Measurements from ENCODE around the gene FGF14.

The FGF14 gene

DNA sequence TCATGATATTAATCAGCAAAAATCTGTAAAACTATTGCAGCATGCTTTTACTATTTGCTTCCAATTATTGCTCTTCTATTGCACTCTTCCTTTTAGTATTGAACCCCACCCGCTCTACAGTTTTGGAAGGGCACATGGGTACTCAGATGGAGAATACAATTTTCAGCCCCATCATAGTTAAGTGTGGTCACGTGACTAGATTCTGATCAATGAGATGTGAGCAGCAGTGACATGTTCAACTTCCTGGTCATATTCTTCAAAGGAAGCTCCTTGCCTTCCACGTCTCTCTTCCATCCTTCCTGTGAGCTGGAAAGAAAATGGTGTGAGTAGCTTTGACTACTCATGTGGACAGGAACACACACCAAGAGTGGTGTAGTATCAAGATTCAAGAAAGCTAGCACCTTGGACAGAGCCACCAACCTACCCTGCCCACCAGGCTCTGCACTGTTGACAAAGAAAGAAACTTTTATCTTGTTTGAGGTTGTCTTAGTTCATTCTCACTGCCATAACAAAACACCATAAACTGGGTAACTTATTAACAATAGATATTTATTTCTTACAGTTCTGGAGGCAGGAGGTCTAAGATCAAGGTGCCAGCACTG lies 3.8 kb upstream of the FGF14 start:
- Histone ChIP-seq H3K4me3 (ENCODE audit: low read depth, low read length) (no peak overlapping the region), H3K36me3 (replicated peaks) (no peaks in the 10 kb centered on the region), H3K27ac (no peak overlapping the region), H3K27me3 (replicated peaks) (peaks cover 7% of the 10 kb centered on the region)
- DNase-seq = peak; percentile 17
- in situ Hi-C loops (cut with HindIII; ENCODE audit: low pct_ligation_motif_present, low sequenced_read_pairs) = no loop called here
- TF ChIP-seq, protein P1, sequence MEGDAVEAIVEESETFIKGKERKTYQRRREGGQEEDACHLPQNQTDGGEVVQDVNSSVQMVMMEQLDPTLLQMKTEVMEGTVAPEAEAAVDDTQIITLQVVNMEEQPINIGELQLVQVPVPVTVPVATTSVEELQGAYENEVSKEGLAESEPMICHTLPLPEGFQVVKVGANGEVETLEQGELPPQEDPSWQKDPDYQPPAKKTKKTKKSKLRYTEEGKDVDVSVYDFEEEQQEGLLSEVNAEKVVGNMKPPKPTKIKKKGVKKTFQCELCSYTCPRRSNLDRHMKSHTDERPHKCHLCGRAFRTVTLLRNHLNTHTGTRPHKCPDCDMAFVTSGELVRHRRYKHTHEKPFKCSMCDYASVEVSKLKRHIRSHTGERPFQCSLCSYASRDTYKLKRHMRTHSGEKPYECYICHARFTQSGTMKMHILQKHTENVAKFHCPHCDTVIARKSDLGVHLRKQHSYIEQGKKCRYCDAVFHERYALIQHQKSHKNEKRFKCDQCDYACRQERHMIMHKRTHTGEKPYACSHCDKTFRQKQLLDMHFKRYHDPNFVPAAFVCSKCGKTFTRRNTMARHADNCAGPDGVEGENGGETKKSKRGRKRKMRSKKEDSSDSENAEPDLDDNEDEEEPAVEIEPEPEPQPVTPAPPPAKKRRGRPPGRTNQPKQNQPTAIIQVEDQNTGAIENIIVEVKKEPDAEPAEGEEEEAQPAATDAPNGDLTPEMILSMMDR (IDR thresholded peaks at IDR 0.05; ENCODE audit: low read depth, low read length, missing control alignments) = no peak

GRCh38 chr13:102402290-102402689 lies 442 bp upstream of the FGF14 start:
- Histone ChIP-seq H3K36me3 (replicated peaks) (no peaks in the 10 kb centered on the region), H3K27me3 (replicated peaks) (peaks cover 9% of the 10 kb centered on the region), H3K4me3 (ENCODE audit: low read depth, low read length) (peak overlapping the region; percentile 56), H3K27ac (no peak overlapping the region)
- in situ Hi-C loops (cut with HindIII; ENCODE audit: low pct_ligation_motif_present, low sequenced_read_pairs) = no loop called here
- TF ChIP-seq, protein P1 (IDR thresholded peaks at IDR 0.05; ENCODE audit: low read depth, low read length, missing control alignments) = peak; percentile 47
- no peak for DNase-seq

- no peak for DNase-seq
- Histone ChIP-seq H3K27me3 (replicated peaks) (peaks cover 9% of the 10 kb centered on the region), H3K27ac (no peak overlapping the region), H3K36me3 (replicated peaks) (no peaks in the 10 kb centered on the region), H3K4me3 (ENCODE audit: low read depth, low read length) (peak overlapping the region; percentile 56)
- TF ChIP-seq, protein P1 (IDR thresholded peaks at IDR 0.05; ENCODE audit: low read depth, low read length, missing control alignments) = no peak
- in situ Hi-C loops (cut with HindIII; ENCODE audit: low pct_ligation_motif_present, low sequenced_read_pairs) = no loop called here
Measured at GRCh38 chr13:102401265-102401664, 583 bp downstream of the FGF14 start.

- peak overlapping the region; percentile 56 for H3K4me3 ChIP-seq (ENCODE audit: low read depth, low read length)
- H3K27me3 ChIP-seq (replicated peaks) = peaks cover 9% of the 10 kb centered on the region
- H3K36me3 ChIP-seq (replicated peaks) = no peaks in the 10 kb centered on the region
- in situ Hi-C loops (cut with HindIII; ENCODE audit: low pct_ligation_motif_present, low sequenced_read_pairs) = no loop called here
- TF ChIP-seq, protein P1 (IDR thresholded peaks at IDR 0.05; ENCODE audit: low read depth, low read length, missing control alignments) = no peak
- H3K27ac ChIP-seq = no peak overlapping the region
- DNase-seq = no peak
Measured at GRCh38 chr13:102400675-102401145, 1.1 kb downstream of the FGF14 start.

DNA sequence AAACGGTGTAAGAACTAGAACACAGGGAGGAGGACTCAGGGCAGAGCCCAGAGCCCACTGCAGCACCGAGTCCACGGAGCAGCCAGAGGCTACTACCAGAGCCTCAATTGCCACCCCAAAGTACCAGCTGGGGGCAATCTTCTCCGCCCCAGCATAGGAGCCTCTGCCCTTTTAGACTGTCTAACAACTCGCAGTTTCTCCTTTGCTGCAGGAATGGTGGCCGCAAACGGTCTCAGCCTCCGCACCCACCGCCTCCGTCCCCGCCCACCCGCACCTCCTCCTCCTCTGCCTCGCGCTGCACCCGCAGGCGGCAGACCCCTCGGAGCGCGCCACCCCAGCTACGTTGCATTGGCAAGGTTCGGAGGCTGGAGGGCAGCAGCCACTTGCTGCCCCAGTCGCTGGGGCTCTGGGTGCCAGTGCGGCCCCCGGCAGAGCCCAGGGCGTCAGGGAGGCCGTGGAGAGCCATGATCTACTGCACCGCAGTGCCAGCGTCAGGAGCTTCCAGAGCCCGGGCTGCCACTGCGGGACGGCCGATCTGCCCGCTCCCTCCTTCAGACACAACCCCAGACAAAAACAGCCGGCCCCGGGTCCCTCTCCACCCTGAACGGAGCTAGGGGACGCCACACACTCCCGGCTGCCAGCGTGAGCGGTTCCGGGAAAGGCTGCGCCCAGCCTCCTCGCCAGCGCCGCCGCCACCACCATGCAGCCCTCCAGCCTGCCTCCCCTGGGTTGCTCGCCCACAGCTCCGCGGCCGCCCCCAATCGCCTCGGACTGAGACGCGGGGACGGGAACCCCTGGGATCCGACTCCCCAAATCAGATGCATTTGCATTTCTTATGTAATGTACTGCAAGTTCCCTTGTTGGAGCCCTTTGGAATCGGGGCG lies 1.8 kb downstream of the FGF14 start:
- TF ChIP-seq, protein P1 (IDR thresholded peaks at IDR 0.05; ENCODE audit: low read depth, low read length, missing control alignments) = peak; percentile 23
- no peak for DNase-seq
- no peak overlapping the region for H3K27ac ChIP-seq
- peaks cover 9% of the 10 kb centered on the region for H3K27me3 ChIP-seq (replicated peaks)
- in situ Hi-C loops (cut with HindIII; ENCODE audit: low pct_ligation_motif_present, low sequenced_read_pairs) = no loop called here
- H3K4me3 ChIP-seq (ENCODE audit: low read depth, low read length) = peak overlapping the region; percentile 56
- H3K36me3 ChIP-seq (replicated peaks) = no peaks in the 10 kb centered on the region

Measured in brain microvascular endothelial cell (primary cell).